HepG2 (cell line): ENCODE results near the gene SORBS2. TPM values are rescaled to one million over a fixed set of nuclear protein-coding genes. Genes with fewer than 3 reads are reported as not detected.
A peak's percentile ranks its signal among the peaks of the same experiment; 100 is the strongest.

Source experiments
- ATAC-seq: fragments of 200-7000 bp; cut with Tn5 transposase; 3 replicates; pipeline ENCODE4 v1.9.1; 2020; ENCODE audit warnings: mild to moderate bottlenecking, moderate library complexity
- BruUV-seq: library from RNA; stranded (reverse); fragments of 400-500 nt; replicated peaks from 2 replicates; lab custom pipeline; 2021; lab: Mats Ljungman, UMichigan
- CTCF ChIA-PET: fragments of 300-600 bp; formaldehyde crosslinking; extraction: SDS; loops from one replicate; lab custom pipeline; 2021; ENCODE audit warnings: low total read pairs, inconsistent platforms, low intra/inter-chr PET ratio; lab: Yijun Ruan, JAX
- POLR2A ChIA-PET: fragments of 350-600 bp; sonication (Branson Sonifier 250); formaldehyde crosslinking; loops from one replicate; lab custom pipeline; 2020; ENCODE audit warnings: antibody characterized with exemption, inconsistent platforms; lab: Yijun Ruan, JAX
- DNase-seq: peaks from one replicate; pipeline ENCODE4 v3.0.0-alpha.2; 2015; ENCODE audit warnings: low spot score
- FAIRE-seq: peaks from 3 replicates; lab custom pipeline; 2011; peaks lifted over from hg19 to GRCh38; lab: Jason Lieb, UNC
- H2AFZ ChIP-seq: one replicate; pipeline ENCODE4 v1.6.1; 2011; ENCODE audit warnings: low read length, inconsistent platforms
- H3K27ac ChIP-seq: fragments of 300-600 bp; 3 replicates; pipeline ENCODE4 v1.8.0; 2011; ENCODE audit warnings: mixed run types, mild to moderate bottlenecking, mixed read lengths, low read length, inconsistent platforms; ENCODE audit not compliant: insufficient read depth; ENCODE audit errors: extremely low read length
- H3K27me3 ChIP-seq, 2 experiments: fragments of 200-600 bp in 1 of 2; 2 replicates in 1 of 2; 3 replicates in 1 of 2; pipeline versions ENCODE4 v1.6.0 to v1.8.0; 2011; ENCODE audit warnings: low read length in 2 of 2, mild to moderate bottlenecking in 2 of 2, moderate library complexity in 2 of 2, inconsistent platforms in 1 of 2; ENCODE audit not compliant: insufficient read depth in 2 of 2, control insufficient read depth in 1 of 2
- H3K36me3 ChIP-seq, 2 experiments: fragments of 200-600 bp in 1 of 2; replicated peaks in 1 of 2; 2 replicates in 1 of 2; 3 replicates in 1 of 2; pipeline versions ENCODE4 v1.5.1 to v1.8.0; 2011; ENCODE audit warnings: low read length in 2 of 2, inconsistent platforms in 1 of 2; ENCODE audit not compliant: insufficient read depth in 2 of 2, control insufficient read depth in 1 of 2
- H3K4me1 ChIP-seq: 2 replicates; pipeline ENCODE4 v1.5.1; 2012; ENCODE audit warnings: low read length, inconsistent platforms; ENCODE audit not compliant: insufficient read depth
- H3K4me2 ChIP-seq: 2 replicates; pipeline ENCODE4 v1.6.0; 2011; ENCODE audit warnings: low read depth, low read length, inconsistent platforms
- H3K4me3 ChIP-seq, 3 experiments: fragments of 200-600 bp in 1 of 3; sonication (generic), shearing (Covaris generic) in 1 of 3; replicated peaks in 1 of 3; 2 replicates each; pipeline ENCODE4 v1.5.1; 2011 to 2016; ENCODE audit warnings: low read length in 3 of 3, inconsistent platforms in 2 of 3, low read depth in 2 of 3, mild to moderate bottlenecking in 2 of 3, control low read depth in 1 of 3, mixed read lengths in 1 of 3; ENCODE audit not compliant: insufficient read depth in 1 of 3
- H3K79me2 ChIP-seq: one replicate; pipeline ENCODE4 v1.6.1; 2011; ENCODE audit warnings: low read length, inconsistent platforms; ENCODE audit not compliant: insufficient read depth
- H3K9ac ChIP-seq: 2 replicates; pipeline ENCODE4 v1.6.0; 2011; ENCODE audit warnings: mild to moderate bottlenecking, low read depth, low read length, inconsistent platforms; ENCODE audit not compliant: insufficient read depth
- H3K9me3 ChIP-seq: 2 replicates; pipeline ENCODE4 v1.5.1; 2012; ENCODE audit warnings: mild to moderate bottlenecking, low read length
- H4K20me1 ChIP-seq: 2 replicates; pipeline ENCODE4 v1.6.0; 2011; ENCODE audit warnings: inconsistent platforms, mild to moderate bottlenecking, low read length, moderate library complexity; ENCODE audit not compliant: insufficient read depth
- ATF6 ChIP-seq: sonication (generic); formaldehyde crosslinking; conservative IDR thresholded peaks from 2 replicates; pipeline ENCODE4 v1.4.0; 2020; ENCODE audit warnings: missing genetic modification reagents
- BCL6 ChIP-seq: IDR thresholded peaks from 2 replicates; pipeline ENCODE4 v1.6.1; 2016; ENCODE audit warnings: missing genetic modification reagents, missing compliant biosample characterization
- FOXK2 ChIP-seq: fragments of 450-650 bp; IDR thresholded peaks from 2 replicates; pipeline ENCODE4 v1.6.1; 2016
- KDM6A ChIP-seq: IDR thresholded peaks from 2 replicates; pipeline ENCODE4 v1.6.1; 2016; ENCODE audit warnings: low read depth
- MTA1 ChIP-seq: sonication (generic); formaldehyde crosslinking; IDR thresholded peaks from 2 replicates; pipeline ENCODE4 v1.4.0; 2020; ENCODE audit warnings: missing genetic modification reagents, mild to moderate bottlenecking, borderline replicate concordance
- NCOA2 ChIP-seq: sonication (generic); formaldehyde crosslinking; IDR thresholded peaks from 2 replicates; pipeline ENCODE4 v1.8.0; 2022; ENCODE audit warnings: inconsistent platforms
- SKI ChIP-seq: fragments of 450-650 bp; IDR thresholded peaks from one replicate; pipeline ENCODE4 v1.6.1; 2018; ENCODE audit warnings: mild to moderate bottlenecking; ENCODE audit not compliant: partially characterized antibody
- STAG1 ChIP-seq: sonication (generic); formaldehyde crosslinking; IDR thresholded peaks from 2 replicates; pipeline ENCODE4 v1.4.0; 2020; ENCODE audit warnings: missing genetic modification reagents
- THAP8 ChIP-seq: sonication (generic); formaldehyde crosslinking; IDR thresholded peaks from 2 replicates; pipeline ENCODE4 v1.5.1; 2020; ENCODE audit warnings: missing genetic modification reagents, mild to moderate bottlenecking, borderline replicate concordance
- ZNF20 ChIP-seq: sonication (generic); formaldehyde crosslinking; IDR thresholded peaks from 2 replicates; pipeline ENCODE4 v1.4.0; 2020; ENCODE audit warnings: mild to moderate bottlenecking, moderate library complexity, missing genetic modification reagents
- ZNF770 ChIP-seq: sonication (generic); formaldehyde crosslinking; IDR thresholded peaks from 2 replicates; pipeline ENCODE4 v1.5.0; 2020; ENCODE audit warnings: mild to moderate bottlenecking, missing genetic modification reagents
- ZNF790 ChIP-seq: sonication (generic); formaldehyde crosslinking; IDR thresholded peaks from 2 replicates; pipeline ENCODE4 v1.8.0; 2022; ENCODE audit warnings: missing genetic modification reagents, mild to moderate bottlenecking, borderline replicate concordance
- WGBS: methylation state at CpG from one replicate; pipeline ENCODE4 v1.1.6; 2017; ENCODE audit warnings: low lambda C conversion rate; 5-methylcytosine and 5-hydroxymethylcytosine counted together
- in situ Hi-C: cut with HindIII; loops from 2 replicates; pipeline ENCODE4 v1.10.0; 2017; ENCODE audit warnings: low pct_unique_long_range_greater_than_20kb; ENCODE audit not compliant: extremely low pct_ligation_motif_present
- intact Hi-C: fragments of 100-400 bp; cut with micrococcal nuclease; formaldehyde crosslinking; loops from one replicate; pipeline ENCODE4 v1.10.0; 2022; ENCODE audit not compliant: unreplicated experiment
- polyA plus RNA-seq, 8 experiments: library from polyadenylated mRNA; depleted of rRNA in 3 of 8; stranded (reverse) in 7 of 8; unstranded in 1 of 8; fragments of >200 nt; fragmentation: Illumina TruSeq in 4 of 8; extraction: Trizol in 4 of 8; gene quantifications; 2 replicates each; pipeline versions ENCODE4 v1.2.1 to v1.2.3, GENCODE V29; 2011 to 2016; ENCODE audit warnings: low read depth in 4 of 8, missing spikeins in 1 of 8, mixed read lengths in 1 of 8; ENCODE audit not compliant: insufficient read depth in 1 of 8
- total RNA-seq, 5 experiments: library from RNA; depleted of rRNA; stranded (reverse); fragments of >200 nt; fragmentation: Illumina TruSeq; extraction: Trizol; gene quantifications; 2 replicates each; pipeline ENCODE4 v1.2.3, GENCODE V29; 2016; ENCODE audit warnings: low read depth in 1 of 5

The SORBS2 gene
- total and polyA plus RNA-seq, 2 of the 13 experiments (the other 11 are each of a cell fraction or from before 2014, with no cell fraction given), result 25.0 to 80.5 TPM

- Histone ChIP-seq H3K79me2 (peaks cover 7% of the 10 kb centered on the region), H3K4me1 (peaks cover 66% of the 10 kb centered on the region), H3K9me3 (no peaks in the 10 kb centered on the region), H3K9ac (no peak overlapping the region), H4K20me1 (no peaks in the 10 kb centered on the region), H3K27me3 (no peaks in the 10 kb centered on the region), H3K36me3 (0 out of 5 replicates have a peak, but pooled peaks cover 0 to 2% of the 10 kb centered on the region in 2 experiments), H3K4me2 (no peak overlapping the region), H3K4me3 (no peak overlapping the region), H3K27ac (peak overlapping the region; percentile 7), H2AFZ (no peak overlapping the region)
- ChIA-PET CTCF (no interaction called here), POLR2A (interaction anchor here (2.6 kb wide), 1 partner anchor 11 kb away, joined by 42 read pairs; no protein-coding TSS in a partner anchor)
- BruUV-seq, result no TSS peak
- no peak for DNase-seq
- WGBS, result 89% methylated on average over 6 of the region's 6 CpGs
- in situ Hi-C loops (no loop called here), intact Hi-C loops (no loop called here)
- no peak for ATAC-seq
- no peak for FAIRE-seq
- TF ChIP-seq ZNF790 (CRISPR knock-in tag), result no peak
- no peak for TF ChIP-seq THAP8 (CRISPR knock-in tag)
- no peak for TF ChIP-seq ZNF20 (CRISPR knock-in tag)
Measured at GRCh38 chr4:185723631-185724260, 88.2 kb downstream of the SORBS2 start.

GRCh38 chr4:185722029-185722316 is 90.0 kb downstream of the SORBS2 start:
- Histone ChIP-seq H3K27me3 (no peaks in the 10 kb centered on the region), H3K9ac (no peak overlapping the region), H3K9me3 (no peaks in the 10 kb centered on the region), H3K36me3 (no peaks in the 10 kb centered on the region), H2AFZ (no peak overlapping the region), H3K4me3 (no peak overlapping the region), H3K79me2 (peaks cover 7% of the 10 kb centered on the region), H4K20me1 (no peaks in the 10 kb centered on the region), H3K4me2 (peak overlapping the region; percentile 68), H3K27ac (peak overlapping the region; percentile 85), H3K4me1 (peaks cover 72% of the 10 kb centered on the region)
- BruUV-seq, result no TSS peak
- CTCF ChIA-PET, result no interaction called here
- POLR2A ChIA-PET, result interaction anchor here (1.1 to 2.6 kb wide), 7 partner anchors 9 to 114 kb away, joined by 3 to 42 read pairs (median 6); partner anchors contain the start of gene SORBS2
- WGBS, result 2% methylated on average over 3 of the region's 3 CpGs
- no peak for FAIRE-seq
- in situ Hi-C loops (no loop called here), intact Hi-C loops (no loop called here)
- peak; percentile 77 for DNase-seq
- peak; percentile 74 for ATAC-seq
- TF ChIP-seq STAG1 (CRISPR knock-in tag) (0 out of 2 replicates have a peak, but pooled peaks have one; percentile 5), BCL6 (CRISPR knock-in tag) (peak; percentile 92), NCOA2 (CRISPR knock-in tag) (peak; percentile 84), SKI (peak; percentile 87), MTA1 (CRISPR knock-in tag) (no peak), ATF6 (CRISPR knock-in tag) (0 out of 2 replicates have a peak, but pooled peaks have one; percentile 23), FOXK2 (no peak; the same call in 1 of the 2 replicates), ZNF770 (CRISPR knock-in tag) (no peak), KDM6A (peak; percentile 53)
